Activated CD4-positive, alpha-beta memory T cell treated with anti-CD3 and anti-CD28 coated beads for 36 hours (primary cell): ENCODE results near the gene BRSK2. TPM values are rescaled to one million over a fixed set of nuclear protein-coding genes. Genes with fewer than 3 reads are reported as not detected.

Experiments used
- CTCF ChIA-PET: fragments of 350-600 bp; sonication (Branson Sonifier 250); formaldehyde crosslinking; loops from one replicate; lab custom pipeline; 2021; ENCODE audit warnings: antibody characterized with exemption, inconsistent platforms; lab: Charles Lee
- POLR2A ChIA-PET: fragments of 350-600 bp; sonication (Branson Sonifier 250); formaldehyde crosslinking; loops from one replicate; lab custom pipeline; 2021; ENCODE audit warnings: antibody characterized with exemption; lab: Charles Lee
- DNase-seq: peaks from one replicate; pipeline ENCODE4 v3.0.0-alpha.2; 2020
- H3K27ac Mint-ChIP-seq: one replicate; pipeline ENCODE4 v1.8.0; 2021; ENCODE audit warnings: mixed read lengths
- H3K27me3 Mint-ChIP-seq: one replicate; pipeline ENCODE4 v1.8.0; 2021; ENCODE audit warnings: mixed read lengths
- H3K36me3 Mint-ChIP-seq: one replicate; pipeline ENCODE4 v1.8.0; 2021; ENCODE audit warnings: mixed read lengths
- H3K4me1 Mint-ChIP-seq: one replicate; pipeline ENCODE4 v1.8.0; 2021; ENCODE audit warnings: low read depth, mixed read lengths
- H3K4me3 Mint-ChIP-seq: one replicate; pipeline ENCODE4 v1.8.0; 2021; ENCODE audit warnings: mild to moderate bottlenecking, mixed read lengths
- H3K9me3 Mint-ChIP-seq: one replicate; pipeline ENCODE4 v1.8.0; 2021; ENCODE audit warnings: mixed read lengths
- intact Hi-C: fragments of 100-400 bp; cut with micrococcal nuclease; formaldehyde crosslinking; loops from one replicate; pipeline ENCODE4 v1.15.1; 2023
- total RNA-seq, 2 experiments: library from RNA; stranded (reverse); gene quantifications; one replicate each; pipeline ENCODE4 v1.2.3, GENCODE V29; 2021

Gene BRSK2
- total RNA-seq, 2 experiments from 2014 or later: 0.46 to 0.64 TPM

DNA sequence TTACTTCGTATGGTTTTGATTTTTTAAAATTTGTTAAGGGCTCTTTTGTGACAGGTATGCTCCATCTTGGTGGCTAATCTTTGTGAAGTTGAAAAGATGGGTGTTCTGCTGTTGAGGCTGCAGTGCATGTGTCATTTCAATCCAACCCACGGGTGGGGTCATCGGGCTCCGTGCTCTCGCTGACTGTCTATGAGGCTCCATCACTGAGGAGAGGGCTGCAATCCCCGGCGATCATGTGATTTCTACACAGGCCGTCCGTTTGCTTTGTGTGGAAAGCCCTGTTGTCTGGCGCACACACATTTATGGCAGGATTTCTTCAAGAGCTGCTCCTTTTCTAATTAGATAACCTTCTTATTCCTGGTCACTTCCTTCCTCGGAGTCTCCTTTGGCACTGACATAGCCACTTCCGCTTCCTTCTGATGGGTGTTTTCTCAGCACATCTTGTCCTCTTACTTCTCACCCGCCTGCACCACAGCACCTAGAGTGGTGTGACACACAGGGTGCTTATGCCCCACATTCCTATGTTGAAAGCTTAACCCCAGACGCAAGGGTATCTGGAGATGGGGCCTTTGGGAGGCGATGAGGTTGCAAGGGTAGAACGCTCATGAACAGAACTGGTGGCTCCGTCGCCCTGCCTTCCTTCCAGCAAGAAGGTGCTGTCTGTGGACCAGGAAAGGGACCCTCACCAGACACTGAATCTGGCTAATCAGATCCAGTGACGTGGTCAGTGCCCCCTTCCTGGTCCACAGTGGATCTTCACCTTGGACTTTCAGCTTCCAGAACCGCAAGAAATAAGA is 87.4 kb downstream of the BRSK2 start:
- H3K9me3 Mint-ChIP-seq: no peaks in the 10 kb centered on the region
- H3K27ac Mint-ChIP-seq: no peak overlapping the region
- H3K27me3 Mint-ChIP-seq: no peaks in the 10 kb centered on the region
- no peak overlapping the region for H3K4me3 Mint-ChIP-seq
- intact Hi-C loops: no loop called here
- peaks cover 9% of the 10 kb centered on the region for H3K36me3 Mint-ChIP-seq
- ChIA-PET CTCF (interaction anchor here (0.6 kb wide), 1 partner anchor 432 kb away, joined by 3 read pairs; no protein-coding TSS in a partner anchor), POLR2A (no interaction called here)
- DNase-seq: no peak
- no peaks in the 10 kb centered on the region for H3K4me1 Mint-ChIP-seq

DNA sequence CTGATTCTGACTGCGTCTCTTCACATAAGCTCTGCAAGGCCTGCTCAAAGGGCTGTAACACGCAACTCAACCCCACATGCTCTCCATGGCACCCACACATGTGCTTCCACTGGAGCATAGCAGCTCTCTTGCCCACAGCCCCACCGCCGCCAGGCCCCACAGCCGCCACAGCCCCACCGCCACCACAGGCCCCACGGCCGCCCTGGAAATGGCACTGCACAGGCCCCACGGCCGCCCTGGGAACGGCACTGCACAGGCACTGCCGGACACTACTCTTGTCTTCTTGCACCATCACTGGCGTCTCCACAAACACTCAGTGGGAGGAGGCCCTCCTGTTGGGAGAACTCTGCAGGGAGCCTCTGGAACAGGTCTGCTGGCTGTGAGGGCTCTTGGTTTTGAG is 88.3 kb downstream of the BRSK2 start:
- Mint-ChIP-seq H3K9me3 (no peaks in the 10 kb centered on the region), H3K27ac (no peak overlapping the region), H3K27me3 (no peaks in the 10 kb centered on the region), H3K4me3 (no peak overlapping the region), H3K36me3 (peaks cover 9% of the 10 kb centered on the region), H3K4me1 (no peaks in the 10 kb centered on the region)
- CTCF ChIA-PET: no interaction called here
- DNase-seq: no peak
- intact Hi-C loops: no loop called here
- POLR2A ChIA-PET: no interaction called here

- DNase-seq: no peak
- H3K27me3 Mint-ChIP-seq: no peaks in the 10 kb centered on the region
- H3K27ac Mint-ChIP-seq: no peak overlapping the region
- CTCF ChIA-PET: no interaction called here
- no peak overlapping the region for H3K4me3 Mint-ChIP-seq
- no peaks in the 10 kb centered on the region for H3K9me3 Mint-ChIP-seq
- no peaks in the 10 kb centered on the region for H3K4me1 Mint-ChIP-seq
- intact Hi-C loops: no loop called here
- peaks cover 9% of the 10 kb centered on the region for H3K36me3 Mint-ChIP-seq
- POLR2A ChIA-PET: no interaction called here
Observed at GRCh38 chr11:1478544-1478943, 88.8 kb downstream of the BRSK2 start.

DNA sequence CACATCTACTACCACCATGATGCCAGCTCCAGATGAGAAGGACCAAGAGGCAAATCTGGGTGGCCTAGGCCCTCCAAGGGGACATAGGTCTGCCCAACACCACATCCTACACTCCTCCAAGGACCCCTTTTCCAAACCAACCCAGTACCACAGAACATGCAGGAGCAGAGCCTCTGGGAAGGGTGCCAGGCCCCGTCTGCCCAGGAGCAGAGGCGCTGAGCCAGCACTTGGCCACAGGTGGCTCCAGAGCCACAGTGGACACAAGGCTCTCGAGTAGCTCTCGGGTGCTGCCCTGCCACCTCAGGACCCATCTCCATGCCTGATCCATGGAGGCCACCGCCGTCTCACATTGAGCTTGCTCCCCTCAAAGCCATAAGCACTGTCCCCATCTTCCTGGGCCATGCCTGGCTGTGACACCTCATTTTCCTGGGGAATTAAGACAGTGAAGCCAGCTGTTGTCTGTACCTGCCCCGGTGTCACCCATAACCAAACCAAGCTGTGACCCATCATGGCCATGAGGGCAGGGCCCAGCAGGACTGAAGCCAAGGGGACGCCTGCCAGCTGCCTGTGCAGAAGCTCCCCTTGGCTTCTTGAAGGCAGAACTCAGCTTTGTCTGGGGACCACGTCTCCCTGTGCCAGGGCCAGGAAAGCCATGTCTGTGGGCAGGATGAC is 89.4 kb downstream of the BRSK2 start:
- no peak overlapping the region for H3K4me3 Mint-ChIP-seq
- H3K27ac Mint-ChIP-seq: no peak overlapping the region
- no peak for DNase-seq
- intact Hi-C loops: no loop called here
- peaks cover 9% of the 10 kb centered on the region for H3K36me3 Mint-ChIP-seq
- no peaks in the 10 kb centered on the region for H3K4me1 Mint-ChIP-seq
- H3K9me3 Mint-ChIP-seq: no peaks in the 10 kb centered on the region
- POLR2A ChIA-PET: no interaction called here
- no peaks in the 10 kb centered on the region for H3K27me3 Mint-ChIP-seq
- CTCF ChIA-PET: no interaction called here

DNA sequence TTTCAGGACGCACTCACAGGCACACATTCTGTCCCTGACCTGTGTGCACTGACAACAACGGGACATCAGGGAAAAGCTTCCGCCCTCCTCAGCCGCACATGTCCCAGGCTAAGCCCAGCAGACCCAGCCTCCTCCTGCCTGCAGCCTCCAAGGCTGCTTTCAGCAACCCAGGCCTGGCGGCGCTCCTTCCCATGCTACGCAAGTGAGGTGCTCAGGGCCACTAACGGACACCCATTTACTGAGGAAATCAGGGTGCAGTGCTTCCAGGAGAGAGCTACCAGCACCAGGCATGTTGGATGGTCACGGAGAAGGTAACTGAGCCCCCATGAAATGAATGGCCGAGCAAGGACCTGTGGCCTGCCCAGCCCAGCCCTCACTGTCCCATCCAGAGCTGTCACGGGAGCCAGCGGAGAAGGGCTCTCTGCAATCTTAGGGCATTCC is 90.0 kb downstream of the BRSK2 start:
- Mint-ChIP-seq H3K4me3 (no peak overlapping the region), H3K4me1 (no peaks in the 10 kb centered on the region), H3K27me3 (no peaks in the 10 kb centered on the region), H3K9me3 (no peaks in the 10 kb centered on the region), H3K36me3 (peaks cover 9% of the 10 kb centered on the region), H3K27ac (no peak overlapping the region)
- POLR2A ChIA-PET: no interaction called here
- intact Hi-C loops: no loop called here
- CTCF ChIA-PET: no interaction called here
- DNase-seq: no peak

- intact Hi-C loops: no loop called here
- no peaks in the 10 kb centered on the region for H3K9me3 Mint-ChIP-seq
- H3K27me3 Mint-ChIP-seq: no peaks in the 10 kb centered on the region
- no peak for DNase-seq
- POLR2A ChIA-PET: no interaction called here
- peaks cover 2% of the 10 kb centered on the region for H3K4me1 Mint-ChIP-seq
- peaks cover 8% of the 10 kb centered on the region for H3K36me3 Mint-ChIP-seq
- no peak overlapping the region for H3K4me3 Mint-ChIP-seq
- CTCF ChIA-PET: no interaction called here
- H3K27ac Mint-ChIP-seq: no peak overlapping the region
Observed at GRCh38 chr11:1480191-1480554, 90.4 kb downstream of the BRSK2 start.

GRCh38 chr11:1480555-1481482 is 91.1 kb downstream of the BRSK2 start:
- intact Hi-C loops: no loop called here
- no peak overlapping the region for H3K4me3 Mint-ChIP-seq
- no peaks in the 10 kb centered on the region for H3K27me3 Mint-ChIP-seq
- ChIA-PET POLR2A (no interaction called here), CTCF (no interaction called here)
- H3K9me3 Mint-ChIP-seq: no peaks in the 10 kb centered on the region
- peaks cover 7% of the 10 kb centered on the region for H3K4me1 Mint-ChIP-seq
- H3K36me3 Mint-ChIP-seq: peaks cover 7% of the 10 kb centered on the region
- no peak overlapping the region for H3K27ac Mint-ChIP-seq
- DNase-seq: no peak

GRCh38 chr11:1481483-1481825 is 91.7 kb downstream of the BRSK2 start:
- peaks cover 7% of the 10 kb centered on the region for H3K36me3 Mint-ChIP-seq
- no peak for DNase-seq
- no peak overlapping the region for H3K4me3 Mint-ChIP-seq
- no peaks in the 10 kb centered on the region for H3K9me3 Mint-ChIP-seq
- ChIA-PET CTCF (no interaction called here), POLR2A (no interaction called here)
- H3K27ac Mint-ChIP-seq: no peak overlapping the region
- intact Hi-C loops: no loop called here
- no peaks in the 10 kb centered on the region for H3K27me3 Mint-ChIP-seq
- H3K4me1 Mint-ChIP-seq: peaks cover 12% of the 10 kb centered on the region

GRCh38 chr11:1481861-1482441 is 92.2 kb downstream of the BRSK2 start:
- CTCF ChIA-PET: interaction anchor here (1.1 kb wide), 1 partner anchor 11 kb away, joined by 3 read pairs; no protein-coding TSS in a partner anchor
- Mint-ChIP-seq H3K36me3 (peaks cover 7% of the 10 kb centered on the region), H3K27me3 (no peaks in the 10 kb centered on the region), H3K4me3 (no peak overlapping the region), H3K4me1 (peaks cover 14% of the 10 kb centered on the region), H3K9me3 (no peaks in the 10 kb centered on the region), H3K27ac (no peak overlapping the region)
- DNase-seq: no peak
- intact Hi-C loops: no loop called here
- POLR2A ChIA-PET: no interaction called here

DNA sequence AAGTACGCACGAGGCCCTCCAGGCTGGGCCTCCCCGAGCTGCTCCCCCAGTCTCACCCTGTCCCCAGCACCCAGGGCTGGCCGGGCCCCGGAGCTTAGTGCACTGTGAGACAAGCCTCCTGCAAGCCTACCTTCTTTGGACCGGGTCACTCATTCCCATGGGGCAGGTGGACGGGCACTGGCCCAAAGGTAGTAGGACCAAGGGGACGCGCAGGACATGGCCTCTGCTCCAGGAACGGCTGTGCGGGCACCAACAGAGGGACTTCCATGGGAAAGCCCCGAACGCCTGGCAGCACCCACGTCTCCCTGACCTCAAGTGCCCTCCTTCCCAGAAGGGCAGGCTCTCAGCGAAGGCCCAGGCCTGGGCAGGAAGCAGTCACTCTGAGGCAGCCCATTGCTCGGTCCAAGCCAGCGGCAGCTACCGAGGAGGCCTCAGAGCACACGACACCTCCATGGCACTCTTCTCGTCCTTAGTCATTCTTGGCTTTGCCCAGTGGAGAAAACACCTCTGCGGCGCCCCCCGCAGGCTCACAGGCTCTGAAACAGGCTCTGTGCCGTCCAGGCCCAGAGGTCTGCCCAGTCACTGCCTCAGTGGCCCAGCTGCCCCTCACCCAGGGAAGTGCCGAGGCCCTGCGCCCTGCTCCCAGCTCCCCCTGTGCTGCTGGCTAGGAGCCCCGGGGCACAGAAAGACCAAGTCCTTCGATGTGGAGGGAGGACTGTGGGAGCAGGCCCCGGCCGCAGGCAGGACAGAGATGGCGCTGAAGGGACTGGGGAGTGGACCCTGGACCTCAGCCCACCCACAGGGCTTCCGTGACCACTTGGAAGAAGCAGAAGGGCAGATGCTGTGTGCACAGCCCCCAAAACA is 93.1 kb downstream of the BRSK2 start:
- Mint-ChIP-seq H3K4me1 (peaks cover 21% of the 10 kb centered on the region), H3K9me3 (no peaks in the 10 kb centered on the region), H3K27ac (no peak overlapping the region), H3K27me3 (no peaks in the 10 kb centered on the region), H3K4me3 (no peak overlapping the region), H3K36me3 (peaks cover 4% of the 10 kb centered on the region)
- intact Hi-C loops: no loop called here
- no peak for DNase-seq
- POLR2A ChIA-PET: no interaction called here
- CTCF ChIA-PET: interaction anchor here (1.1 kb wide), 2 partner anchors 10 to 17 kb away, joined by 3 to 4 read pairs; no protein-coding TSS in a partner anchor

DNA sequence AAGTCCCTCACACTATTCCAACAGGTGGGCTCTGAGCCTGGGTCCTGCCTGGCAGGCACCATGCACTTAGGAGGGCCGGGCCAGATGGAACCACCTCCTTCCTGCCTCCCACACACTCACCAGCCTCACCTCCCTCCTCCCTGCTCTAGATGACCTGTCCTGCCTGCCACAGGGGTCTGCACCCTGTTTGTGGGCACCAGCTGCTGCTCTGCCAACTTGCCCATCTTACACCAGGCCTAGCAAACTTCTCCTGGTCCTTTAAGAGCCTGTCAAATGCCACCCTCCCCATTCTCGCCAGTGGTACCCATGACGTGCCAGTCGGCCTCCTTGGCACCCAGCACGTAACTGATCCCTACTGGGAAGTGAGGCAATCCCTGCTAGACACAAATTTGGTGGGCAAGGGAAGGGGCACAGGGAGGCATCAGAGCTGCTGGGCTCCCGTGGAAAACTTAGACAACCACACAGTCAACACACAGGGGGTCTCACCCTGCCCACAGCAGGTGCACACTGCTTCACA is 93.8 kb downstream of the BRSK2 start:
- ChIA-PET POLR2A (no interaction called here), CTCF (interaction anchor here (1.1 kb wide), 1 partner anchor 17 kb away, joined by 4 read pairs; no protein-coding TSS in a partner anchor)
- no peak for DNase-seq
- no peak overlapping the region for H3K27ac Mint-ChIP-seq
- peaks cover 3% of the 10 kb centered on the region for H3K36me3 Mint-ChIP-seq
- peaks cover 26% of the 10 kb centered on the region for H3K4me1 Mint-ChIP-seq
- no peaks in the 10 kb centered on the region for H3K9me3 Mint-ChIP-seq
- no peak overlapping the region for H3K4me3 Mint-ChIP-seq
- intact Hi-C loops: no loop called here
- no peaks in the 10 kb centered on the region for H3K27me3 Mint-ChIP-seq
